GM21515 (cell line): ENCODE results near the gene CHRNA3.
"Not testable (repeated sequence)": the region's sequence is repeated elsewhere in the genome, so short reads cannot be mapped to it uniquely, and the experiment has no call there.

Experiments used
- ATAC-seq: cut with Tn5 transposase; IDR thresholded peaks from one replicate; pipeline ENCODE4 v1.9.1; 2021; ENCODE audit not compliant: unreplicated experiment

The CHRNA3 gene

GRCh38 chr15:78563092-78563491 is 57.7 kb downstream of the CHRNA3 start:
- no peak for ATAC-seq

- ATAC-seq = no peak
Measured at GRCh38 chr15:78561490-78561889, 59.3 kb downstream of the CHRNA3 start.

GRCh38 chr15:78560201-78560600 is 60.6 kb downstream of the CHRNA3 start:
- not testable (repeated sequence) for ATAC-seq

DNA sequence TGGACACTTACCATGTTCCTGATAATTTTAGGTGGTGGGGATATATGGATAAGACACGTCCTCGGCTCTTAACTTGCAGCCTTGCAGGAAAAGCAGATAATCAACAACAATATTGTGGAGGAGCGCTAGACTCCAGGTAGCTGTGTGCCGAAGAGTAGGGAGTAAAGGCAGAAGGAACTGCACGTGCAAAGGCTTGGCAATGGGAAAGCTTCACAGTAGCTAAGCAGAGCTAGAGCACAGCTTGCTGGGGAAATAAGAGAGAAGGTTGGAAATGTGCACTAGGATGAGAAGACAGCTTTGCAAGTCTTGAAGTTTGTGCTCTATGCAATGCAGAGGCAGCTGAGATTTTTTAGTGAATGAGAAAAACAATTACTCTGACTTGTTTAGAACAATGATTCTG is 68.2 kb downstream of the CHRNA3 start:
- ATAC-seq = no peak

GRCh38 chr15:78551902-78552301 is 68.9 kb downstream of the CHRNA3 start:
- ATAC-seq = no peak

- ATAC-seq = no peak
Measured at GRCh38 chr15:78550815-78551214, 70.0 kb downstream of the CHRNA3 start.

GRCh38 chr15:78550194-78550593 is 70.6 kb downstream of the CHRNA3 start:
- no peak for ATAC-seq
